Posterior cingulate gyrus (tissue), 11 donors: ENCODE results near the gene AZU1.
"Not testable (repeated sequence)": the region's sequence is repeated elsewhere in the genome, so short reads cannot be mapped to it uniquely, and the experiment has no call there.

ENCODE experiments used
- DNase-seq, 10 donors: peaks; one replicate each; pipeline versions ENCODE4 v3.0.0 to v3.0.0-alpha.2; 2020 to 2021; ENCODE audit warnings: mixed read lengths in 3 of 10
- intact Hi-C: fragments of 100-400 bp; cut with DNase I; formaldehyde crosslinking; loops from one replicate; pipeline ENCODE4 v1.15.1; 2023

AZU1 gene

DNA sequence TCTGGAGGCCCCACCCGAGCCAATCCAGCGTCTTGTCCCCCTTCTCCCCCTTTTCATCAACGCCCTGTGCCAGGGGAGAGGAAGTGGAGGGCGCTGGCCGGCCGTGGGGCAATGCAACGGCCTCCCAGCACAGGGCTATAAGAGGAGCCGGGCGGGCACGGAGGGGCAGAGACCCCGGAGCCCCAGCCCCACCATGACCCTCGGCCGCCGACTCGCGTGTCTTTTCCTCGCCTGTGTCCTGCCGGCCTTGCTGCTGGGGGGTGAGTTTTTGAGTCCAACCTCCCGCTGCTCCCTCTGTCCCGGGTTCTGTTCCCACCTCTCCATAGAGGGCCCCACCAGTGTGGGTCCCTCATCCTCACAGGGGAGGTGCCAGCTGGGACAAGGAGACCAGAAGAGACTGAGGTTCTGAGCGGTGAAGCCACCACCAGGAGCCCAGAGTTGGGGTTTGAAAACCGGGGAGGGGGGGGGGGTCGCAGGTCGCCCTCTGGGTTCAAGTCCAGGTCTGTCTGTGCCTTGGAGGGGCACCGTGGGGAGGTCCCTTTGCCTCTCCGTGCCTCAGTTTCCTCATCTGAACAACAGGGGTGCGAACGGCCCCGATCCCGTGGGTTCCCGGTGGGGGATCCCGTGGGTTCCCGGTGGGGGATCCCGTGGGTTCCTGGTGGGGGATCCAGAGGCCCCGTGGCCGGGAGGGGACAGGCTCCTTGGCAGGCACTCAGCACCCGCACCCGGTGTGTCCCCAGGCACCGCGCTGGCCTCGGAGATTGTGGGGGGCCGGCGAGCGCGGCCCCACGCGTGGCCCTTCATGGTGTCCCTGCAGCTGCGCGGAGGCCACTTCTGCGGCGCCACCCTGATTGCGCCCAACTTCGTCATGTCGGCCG is 24.7 kb downstream of the AZU1 start, which contains the start of gene ELANE:
Gene ELANE (plus strand): TSS at position 168 of the 878 bp plus-strand sequence. CDS start 26 bp downstream, at position 194.
- DNase-seq = no peak
- intact Hi-C loops = no loop called here

DNA sequence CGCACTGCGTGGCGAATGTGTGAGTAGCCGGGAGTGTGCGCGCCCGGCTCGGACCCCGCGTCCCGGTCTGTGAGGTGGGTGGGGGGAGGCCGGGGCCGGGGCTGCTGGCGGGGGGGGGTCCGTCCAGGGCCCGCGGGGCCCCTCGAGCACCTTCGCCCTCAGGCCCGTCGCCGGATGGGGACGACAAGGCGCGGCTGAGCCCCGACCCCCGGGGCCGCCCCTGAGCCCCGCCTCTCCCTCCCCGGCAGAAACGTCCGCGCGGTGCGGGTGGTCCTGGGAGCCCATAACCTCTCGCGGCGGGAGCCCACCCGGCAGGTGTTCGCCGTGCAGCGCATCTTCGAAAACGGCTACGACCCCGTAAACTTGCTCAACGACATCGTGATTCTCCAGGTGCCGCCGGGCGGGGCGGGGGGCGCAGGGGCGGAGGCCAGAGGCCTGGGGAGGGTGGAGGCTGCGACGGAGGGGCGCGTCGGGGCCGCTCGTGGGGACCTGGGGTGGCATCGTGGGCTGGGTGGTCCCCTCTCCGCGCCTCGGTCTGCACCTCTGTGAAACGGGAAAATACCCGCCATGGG is 25.5 kb downstream of the AZU1 start:
- DNase-seq = no peak
- intact Hi-C loops = no loop called here

DNA sequence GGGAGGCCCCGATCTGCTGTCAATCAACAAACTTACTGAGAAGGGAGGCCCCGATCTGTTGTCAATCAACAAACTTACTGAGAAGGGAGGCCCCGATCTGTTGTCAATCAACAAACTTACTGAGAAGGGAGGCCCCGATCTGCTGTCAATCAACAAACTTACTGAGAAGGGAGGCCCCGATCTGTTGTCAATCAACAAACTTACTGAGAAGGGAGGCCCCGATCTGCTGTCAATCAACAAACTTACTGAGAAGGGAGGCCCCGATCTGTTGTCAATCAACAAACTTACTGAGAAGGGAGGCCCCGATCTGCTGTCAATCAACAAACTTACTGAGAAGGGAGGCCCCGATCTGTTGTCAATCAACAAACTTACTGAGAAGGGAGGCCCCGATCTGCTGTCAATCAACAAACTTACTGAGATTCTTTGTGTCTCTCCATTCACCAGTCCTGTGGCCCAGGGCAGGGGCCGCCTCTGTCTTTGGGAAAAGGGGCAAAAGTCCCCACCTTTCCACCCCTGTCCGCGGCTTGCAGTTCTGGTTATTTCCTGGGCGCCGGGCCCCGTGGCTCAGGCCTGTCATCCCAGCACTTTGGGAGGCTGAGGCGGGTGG is 26.1 kb downstream of the AZU1 start:
- DNase-seq, intact Hi-C loops: not testable (repeated sequence)

DNA sequence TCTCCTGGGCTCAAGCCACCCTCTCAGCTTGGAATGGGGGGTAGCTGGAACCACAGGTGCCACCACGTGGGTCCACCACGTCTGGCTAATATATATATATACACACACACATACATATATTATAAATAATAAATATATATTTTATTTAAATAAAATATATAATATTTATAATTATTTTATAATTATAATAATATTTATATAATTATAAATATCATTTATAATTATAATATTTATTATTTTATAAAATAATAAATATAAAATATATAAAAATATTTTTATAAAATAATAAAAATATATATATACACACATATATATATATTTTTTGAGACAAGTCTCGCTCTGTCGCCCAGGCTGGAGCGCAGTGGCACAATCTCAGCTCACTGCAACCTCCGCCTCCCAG is 26.9 kb downstream of the AZU1 start:
- DNase-seq = no peak
- intact Hi-C loops = no loop called here

DNA sequence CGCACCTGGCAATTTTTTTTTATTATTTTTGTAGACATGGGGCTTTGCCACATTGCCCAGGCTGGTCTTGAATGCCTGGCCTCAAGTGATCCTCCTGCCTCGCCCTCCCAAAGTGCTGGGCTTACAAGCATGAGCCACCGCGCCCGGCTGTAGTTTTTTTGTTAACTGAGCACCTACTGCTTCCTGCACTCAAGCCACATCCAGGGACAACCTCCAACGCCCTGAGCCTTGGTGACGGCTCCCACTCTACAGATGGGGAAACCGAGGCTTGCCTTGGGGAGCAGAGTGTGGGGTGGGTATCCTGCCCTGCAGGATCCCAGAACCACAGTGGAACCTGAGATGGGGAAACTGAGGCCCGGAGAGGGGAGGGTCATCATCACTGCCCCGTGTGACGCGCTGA is 27.5 kb downstream of the AZU1 start:
- DNase-seq = no peak
- intact Hi-C loops = no loop called here

DNA sequence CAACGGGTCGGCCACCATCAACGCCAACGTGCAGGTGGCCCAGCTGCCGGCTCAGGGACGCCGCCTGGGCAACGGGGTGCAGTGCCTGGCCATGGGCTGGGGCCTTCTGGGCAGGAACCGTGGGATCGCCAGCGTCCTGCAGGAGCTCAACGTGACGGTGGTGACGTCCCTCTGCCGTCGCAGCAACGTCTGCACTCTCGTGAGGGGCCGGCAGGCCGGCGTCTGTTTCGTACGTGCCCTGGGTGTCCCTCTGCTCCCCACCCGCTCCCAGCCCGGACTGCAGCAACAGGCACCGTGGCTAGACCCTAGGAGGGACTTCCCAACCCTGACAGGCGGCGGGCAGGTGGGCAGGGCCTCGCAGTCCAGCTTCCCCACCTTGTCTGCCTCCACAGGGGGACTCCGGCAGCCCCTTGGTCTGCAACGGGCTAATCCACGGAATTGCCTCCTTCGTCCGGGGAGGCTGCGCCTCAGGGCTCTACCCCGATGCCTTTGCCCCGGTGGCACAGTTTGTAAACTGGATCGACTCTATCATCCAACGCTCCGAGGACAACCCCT is 28.0 kb downstream of the AZU1 start:
- no peak for DNase-seq
- intact Hi-C loops = no loop called here

DNA sequence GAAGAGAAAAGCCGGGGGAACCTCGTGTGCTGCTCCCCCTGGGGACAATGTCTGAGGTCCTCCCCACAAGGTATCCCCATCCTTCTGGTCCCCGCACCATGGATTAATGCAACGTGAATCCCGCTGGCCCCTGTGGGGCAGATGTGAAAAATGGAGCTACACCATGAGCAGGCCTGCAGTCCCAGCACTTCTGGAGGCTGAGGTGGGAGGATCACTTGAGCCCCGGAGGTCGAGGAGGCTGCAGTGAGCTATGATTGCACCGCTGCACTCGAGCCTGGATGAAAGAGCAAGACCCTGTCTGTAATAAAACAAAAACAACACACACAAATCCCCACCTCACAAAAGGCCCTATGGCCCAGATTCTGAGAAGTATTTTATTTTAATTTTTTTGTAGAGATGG is 30.6 kb downstream of the AZU1 start:
- intact Hi-C loops = no loop called here
- DNase-seq = no peak

DNA sequence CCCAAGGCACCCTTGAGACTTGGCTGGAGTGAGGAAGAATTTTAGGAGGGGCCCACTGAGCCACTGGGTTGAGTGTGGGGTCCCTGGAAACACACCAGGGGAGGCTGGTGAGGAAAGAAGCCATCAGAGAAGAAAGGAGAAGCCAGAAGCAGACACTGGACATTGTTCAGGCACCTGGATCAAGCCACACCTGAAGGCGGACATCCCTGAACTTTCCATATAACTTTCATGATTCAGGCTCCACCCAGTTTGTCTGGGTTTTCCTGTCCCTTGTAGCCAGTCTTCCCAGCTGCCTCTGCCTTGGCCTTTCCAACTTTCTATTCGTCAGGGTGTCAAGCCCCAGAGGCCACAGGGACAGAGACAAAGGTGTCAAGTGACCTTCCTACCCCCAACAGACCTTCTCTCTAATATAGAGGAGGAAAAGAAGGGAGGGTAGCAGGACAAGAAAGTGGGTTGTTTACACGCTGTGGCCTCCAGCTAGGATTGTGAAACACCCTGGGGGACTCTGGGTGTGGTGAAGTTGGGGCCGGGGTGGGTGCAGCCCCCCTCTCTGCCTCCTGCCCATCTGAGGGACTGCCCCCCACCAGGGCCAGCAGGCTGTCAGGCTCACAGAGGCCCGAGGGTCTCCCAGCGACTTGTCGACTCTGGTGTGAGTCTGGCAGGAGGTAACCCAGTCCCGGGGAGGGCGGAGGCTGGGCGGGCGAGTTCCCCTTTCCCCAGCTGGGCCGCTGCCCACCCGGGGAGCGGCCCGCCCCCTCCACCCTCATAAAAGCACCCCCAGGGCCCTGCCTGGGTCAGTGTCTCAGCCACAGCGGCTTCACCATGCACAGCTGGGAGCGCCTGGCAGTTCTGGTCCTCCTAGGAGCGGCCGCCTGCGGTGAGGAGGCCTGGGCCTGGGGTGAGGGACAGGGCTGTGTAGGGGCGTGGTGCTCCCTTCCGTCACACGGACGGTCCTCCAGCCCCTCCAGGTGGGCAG is 31.5 kb downstream of the AZU1 start, which contains the start of gene CFD:
Gene CFD (plus strand): TSS at position 797 of the 976 bp plus-strand sequence. CDS start 26 bp downstream, at position 823.
- intact Hi-C loops = no loop called here

DNA sequence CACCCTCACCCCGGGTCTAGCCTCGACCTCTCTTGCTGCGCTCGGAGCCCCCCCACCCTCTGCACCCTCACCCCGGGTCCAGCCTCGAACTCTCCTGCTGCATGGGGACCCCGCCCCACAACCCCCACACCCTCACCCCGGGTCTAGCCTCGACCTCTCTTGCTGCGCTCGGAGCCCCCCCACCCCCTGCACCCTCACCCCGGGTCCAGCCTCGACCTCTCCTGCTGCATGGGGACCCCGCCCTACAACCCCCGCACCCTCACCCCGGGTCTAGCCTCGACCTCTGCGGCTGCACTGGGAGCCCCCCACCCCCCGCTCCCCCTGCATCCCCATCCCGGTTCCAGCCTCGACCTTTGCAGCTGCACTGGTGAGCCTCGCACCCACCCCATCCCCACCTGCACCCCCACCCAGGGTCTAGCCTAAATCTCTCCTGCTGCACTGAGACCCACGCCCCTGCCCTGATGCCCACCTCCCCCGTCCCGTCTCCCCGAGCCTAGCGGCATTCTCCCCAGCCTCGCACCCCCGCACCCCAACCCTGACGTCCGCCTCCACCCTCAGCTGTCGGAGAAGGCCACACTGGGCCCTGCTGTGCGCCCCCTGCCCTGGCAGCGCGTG is 33.6 kb downstream of the AZU1 start:
- no peak for DNase-seq
- intact Hi-C loops = loop anchor here (5.0 kb wide), 1 partner anchor 121 kb away; the partner anchor contains the start of gene WDR18

More for the DNA sequence above, 31.5 kb downstream of the AZU1 start, which contains the start of gene CFD:
- DNase-seq = no peak

DNA sequence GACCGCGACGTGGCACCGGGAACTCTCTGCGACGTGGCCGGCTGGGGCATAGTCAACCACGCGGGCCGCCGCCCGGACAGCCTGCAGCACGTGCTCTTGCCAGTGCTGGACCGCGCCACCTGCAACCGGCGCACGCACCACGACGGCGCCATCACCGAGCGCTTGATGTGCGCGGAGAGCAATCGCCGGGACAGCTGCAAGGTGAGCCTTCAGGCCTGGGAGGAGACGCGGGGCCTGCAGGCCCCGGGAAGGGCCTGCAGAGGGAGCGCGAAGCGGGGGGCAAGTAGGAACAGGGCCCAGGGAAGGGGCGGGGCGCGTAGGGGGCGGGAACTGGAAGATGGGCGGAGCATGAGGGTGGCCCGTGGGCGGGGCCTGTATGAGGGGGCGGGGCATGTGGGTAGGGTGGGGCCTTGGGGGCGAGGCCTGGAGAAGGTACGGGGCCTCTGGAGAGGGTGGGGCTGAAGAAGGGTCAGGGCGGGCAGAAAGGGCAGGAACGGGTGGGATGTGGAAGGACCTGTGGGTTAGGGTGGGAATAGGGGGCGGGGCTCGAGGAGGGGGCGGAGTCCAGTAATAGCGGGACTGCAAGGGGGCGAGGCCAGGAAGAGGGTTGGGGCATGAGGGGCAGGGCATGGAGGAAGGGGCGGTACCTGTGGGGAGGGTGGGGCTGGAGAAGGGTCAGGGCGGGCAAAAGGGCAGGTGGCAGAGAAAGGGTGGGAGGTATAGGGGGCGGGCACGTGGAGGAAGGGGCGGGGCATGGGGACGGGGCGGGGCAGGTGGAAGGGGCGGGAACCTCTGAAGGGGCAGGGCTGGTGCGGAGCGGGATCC is 34.3 kb downstream of the AZU1 start:
- intact Hi-C loops = loop anchor here (2.0 to 5.0 kb wide), 2 partner anchors 59 to 120 kb away; partner anchors contain the start of gene WDR18

DNA sequence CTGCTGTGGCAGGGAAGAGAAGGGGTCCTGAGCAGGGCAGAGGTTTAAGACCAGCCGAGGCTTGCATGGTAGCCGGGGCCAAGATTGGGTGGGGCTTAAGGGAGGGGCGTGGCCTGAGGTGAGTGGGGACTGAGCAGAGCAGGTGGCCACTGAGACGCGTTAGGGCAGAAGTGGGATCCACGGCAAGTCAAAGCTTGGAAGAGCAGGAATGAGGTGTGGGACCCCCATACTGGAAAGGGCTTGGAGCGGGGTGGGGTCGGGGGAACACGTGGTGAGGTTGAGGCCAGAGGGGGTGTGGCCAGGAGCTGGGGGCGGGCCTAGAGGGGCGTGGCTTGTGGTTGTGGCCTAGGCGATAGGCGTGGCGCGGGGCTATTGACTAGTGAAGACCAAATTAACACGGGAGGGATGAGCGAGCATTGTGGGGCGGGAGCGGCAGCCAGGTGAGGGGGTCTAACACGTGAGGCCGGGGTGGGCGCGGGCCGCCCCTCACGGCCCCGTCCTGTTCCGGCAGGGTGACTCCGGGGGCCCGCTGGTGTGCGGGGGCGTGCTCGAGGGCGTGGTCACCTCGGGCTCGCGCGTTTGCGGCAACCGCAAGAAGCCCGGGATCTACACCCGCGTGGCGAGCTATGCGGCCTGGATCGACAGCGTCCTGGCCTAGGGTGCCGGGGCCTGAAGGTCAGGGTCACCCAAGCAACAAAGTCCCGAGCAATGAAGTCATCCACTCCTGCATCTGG is 35.1 kb downstream of the AZU1 start:
- intact Hi-C loops = loop anchor here (2.0 to 5.0 kb wide), 2 partner anchors 58 to 120 kb away; partner anchors contain the start of gene WDR18
- peak in 1 of 10 donors; percentile 82 for DNase-seq

More for the DNA sequence above, 34.3 kb downstream of the AZU1 start:
- no peak for DNase-seq

DNA sequence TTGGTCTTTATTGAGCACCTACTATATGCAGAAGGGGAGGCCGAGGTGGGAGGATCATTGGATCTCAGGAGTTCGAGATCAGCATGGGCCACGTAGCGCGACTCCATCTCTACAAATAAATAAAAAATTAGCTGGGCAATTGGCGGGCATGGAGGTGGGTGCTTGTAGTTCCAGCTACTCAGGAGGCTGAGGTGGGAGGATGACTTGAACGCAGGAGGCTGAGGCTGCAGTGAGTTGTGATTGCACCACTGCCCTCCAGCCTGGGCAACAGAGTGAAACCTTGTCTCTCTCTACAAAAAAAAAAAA is 35.6 kb downstream of the AZU1 start:
- no peak for DNase-seq
- intact Hi-C loops = loop anchor here (2.0 to 5.0 kb wide), 2 partner anchors 58 to 119 kb away; partner anchors contain the start of gene WDR18

DNA sequence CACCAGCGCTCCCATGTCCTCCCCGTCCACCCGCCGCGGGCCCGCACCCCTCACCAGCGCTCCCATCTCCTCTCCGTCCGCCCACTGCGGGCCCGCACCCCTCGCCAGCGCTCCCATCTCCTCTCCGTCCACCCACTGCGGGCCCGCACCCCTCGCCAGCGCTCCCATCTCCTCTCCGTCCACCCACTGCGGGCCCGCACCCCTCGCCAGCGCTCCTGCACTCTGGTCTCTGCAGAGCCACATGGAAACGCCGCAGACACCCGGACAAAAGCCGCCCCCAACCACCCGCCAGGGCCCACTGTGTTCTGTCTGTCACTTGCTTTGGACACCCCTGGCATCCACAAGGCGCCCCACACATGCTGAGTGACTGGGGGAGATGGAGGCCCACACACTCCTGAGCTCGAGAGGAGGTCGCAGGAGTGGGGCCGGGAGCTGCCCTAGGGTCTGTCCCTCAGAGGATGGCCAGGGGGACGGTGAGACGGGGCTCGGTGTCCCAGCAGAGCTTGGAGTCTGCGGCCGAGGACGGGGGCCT is 39.2 kb downstream of the AZU1 start:
- intact Hi-C loops = no loop called here
- DNase-seq = peak in 1 of 10 donors; percentile 81

DNA sequence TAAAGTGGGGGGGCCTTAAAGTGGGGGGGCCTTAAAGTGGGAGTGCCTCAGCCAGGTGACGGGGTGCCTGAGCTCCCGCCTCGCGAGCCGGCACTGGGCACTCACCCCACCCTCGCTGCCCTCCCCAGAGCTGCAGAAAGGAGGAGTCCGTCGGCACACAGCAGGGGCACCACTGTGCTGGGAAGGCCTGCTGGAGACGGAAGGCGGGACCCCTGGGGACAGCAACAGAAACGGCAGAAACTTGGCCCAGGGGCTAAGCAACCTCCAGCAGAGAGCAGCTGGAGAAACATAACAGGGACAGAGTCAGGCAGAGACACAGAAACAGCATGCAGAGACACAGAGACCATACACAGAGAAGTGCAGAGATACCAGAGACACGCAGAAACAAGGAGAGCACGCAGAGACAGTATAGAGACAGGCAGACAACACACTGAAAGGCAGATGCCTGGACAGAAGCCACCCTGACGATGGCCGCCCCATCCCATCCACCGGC is 39.7 kb downstream of the AZU1 start:
- no peak for DNase-seq
- intact Hi-C loops = no loop called here

DNA sequence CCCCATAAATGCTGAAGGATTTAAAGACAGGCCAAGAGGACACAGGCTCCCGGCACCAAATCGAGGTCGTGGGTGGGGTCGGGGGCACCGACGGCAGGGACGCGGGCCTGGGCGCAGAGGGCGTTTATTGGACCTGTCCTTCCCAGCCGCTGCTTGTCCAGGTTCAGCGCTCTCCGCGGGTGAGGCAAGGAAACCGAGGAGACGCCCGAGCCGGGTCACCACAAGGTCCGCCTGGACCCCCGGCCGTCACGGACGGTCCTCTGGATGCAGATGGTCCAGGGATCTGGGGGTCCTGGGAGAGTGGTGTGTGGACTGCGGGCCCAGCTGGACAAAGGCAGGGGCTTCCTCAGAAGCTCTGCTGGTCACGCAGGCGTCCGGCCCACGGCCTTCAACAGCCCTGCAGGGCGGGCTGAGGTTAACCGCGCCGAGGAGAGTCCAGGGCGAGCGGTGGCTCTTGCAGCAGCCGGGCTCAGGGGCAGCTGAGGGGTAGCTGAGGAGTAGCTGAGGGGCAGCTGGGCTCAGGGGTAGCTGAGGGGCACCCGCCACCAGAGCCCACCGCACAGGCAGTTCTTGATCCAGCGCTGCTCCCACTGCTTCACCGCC is 40.3 kb downstream of the AZU1 start:
- intact Hi-C loops = no loop called here
- DNase-seq = no peak

DNA sequence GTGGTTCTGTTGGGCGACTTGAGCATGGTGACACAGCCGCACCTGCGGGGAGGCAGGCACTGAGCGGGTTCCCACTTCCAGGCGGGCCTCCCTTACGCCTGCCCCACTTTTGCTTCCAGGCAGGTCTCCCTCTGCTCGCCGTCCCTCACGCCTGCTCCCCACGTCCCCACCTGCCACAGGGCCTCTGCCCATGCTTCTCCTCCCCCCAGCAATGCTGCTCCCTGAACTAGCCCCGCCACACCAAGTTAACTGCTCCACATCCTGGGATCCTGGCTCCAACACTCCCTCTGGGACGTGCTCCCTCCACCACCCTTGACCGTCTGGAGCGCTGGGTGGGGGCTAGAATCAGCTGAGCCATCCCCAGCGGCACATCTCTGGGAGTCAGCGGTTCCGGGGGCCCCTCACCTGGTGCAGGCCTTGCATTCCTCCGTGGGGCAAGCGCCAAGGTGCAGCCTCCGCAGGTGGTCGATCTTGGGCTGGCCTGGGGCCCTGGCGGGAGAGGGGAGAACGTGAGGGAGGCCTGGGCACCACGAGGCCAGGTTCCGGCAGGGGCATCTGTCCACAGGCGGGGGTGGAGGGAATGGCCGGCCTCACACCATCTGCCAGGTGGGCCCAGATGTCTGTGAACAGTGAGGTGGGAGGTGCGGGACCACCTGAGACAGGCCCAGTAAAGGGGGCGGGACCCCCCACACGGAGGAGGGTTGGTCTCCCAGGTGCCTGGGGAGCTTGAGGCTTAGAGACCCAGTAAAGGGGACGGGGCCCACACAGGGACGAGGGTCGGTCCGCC is 41.0 kb downstream of the AZU1 start:
- no peak for DNase-seq
- intact Hi-C loops = no loop called here
